NCI-H82 (cell line): Measurements from ENCODE around the gene SOWAHA.

ENCODE experiments used
- DNase-seq: peaks from one replicate; lab custom pipeline; 2025; lab: John Stamatoyannopoulos, UW

SOWAHA gene

GRCh38 chr5:132812781-132813598, at the start of gene SOWAHA:
TSS of gene SOWAHA (plus strand) at chr5:132813302. CDS start at chr5:132813622, 320 bp downstream.
- peak; percentile 62 for DNase-seq

- DNase-seq: no peak
Measured at GRCh38 chr5:132764051-132764450, 49.1 kb upstream of the SOWAHA start.

DNA sequence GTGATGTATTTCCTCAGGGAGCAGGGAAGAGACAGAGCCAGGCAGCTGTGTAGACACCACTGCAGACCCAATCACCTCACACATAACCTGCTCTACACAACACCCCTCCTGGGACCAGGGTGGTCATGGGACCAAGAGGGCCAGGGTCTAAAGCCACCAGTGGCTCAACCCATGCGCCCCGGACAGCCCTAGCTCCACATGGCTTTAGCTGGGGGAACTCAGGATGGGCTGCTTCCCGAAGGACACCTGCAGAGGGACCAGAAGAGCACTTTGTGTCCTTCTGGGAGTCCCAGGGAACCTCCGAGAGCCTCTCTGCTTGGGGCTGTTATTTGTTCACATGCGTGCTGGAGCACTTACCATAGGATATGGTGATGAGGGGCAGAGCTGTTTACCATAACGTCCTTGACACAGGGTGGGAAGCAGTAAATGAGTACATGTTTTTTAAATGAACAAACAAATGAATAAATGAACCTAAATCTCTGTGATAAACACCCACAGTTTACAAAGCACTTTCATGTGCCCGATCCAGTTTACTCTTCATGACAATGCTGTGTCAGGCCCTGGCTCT, 48.3 kb upstream of the SOWAHA start:
- no peak for DNase-seq

DNA sequence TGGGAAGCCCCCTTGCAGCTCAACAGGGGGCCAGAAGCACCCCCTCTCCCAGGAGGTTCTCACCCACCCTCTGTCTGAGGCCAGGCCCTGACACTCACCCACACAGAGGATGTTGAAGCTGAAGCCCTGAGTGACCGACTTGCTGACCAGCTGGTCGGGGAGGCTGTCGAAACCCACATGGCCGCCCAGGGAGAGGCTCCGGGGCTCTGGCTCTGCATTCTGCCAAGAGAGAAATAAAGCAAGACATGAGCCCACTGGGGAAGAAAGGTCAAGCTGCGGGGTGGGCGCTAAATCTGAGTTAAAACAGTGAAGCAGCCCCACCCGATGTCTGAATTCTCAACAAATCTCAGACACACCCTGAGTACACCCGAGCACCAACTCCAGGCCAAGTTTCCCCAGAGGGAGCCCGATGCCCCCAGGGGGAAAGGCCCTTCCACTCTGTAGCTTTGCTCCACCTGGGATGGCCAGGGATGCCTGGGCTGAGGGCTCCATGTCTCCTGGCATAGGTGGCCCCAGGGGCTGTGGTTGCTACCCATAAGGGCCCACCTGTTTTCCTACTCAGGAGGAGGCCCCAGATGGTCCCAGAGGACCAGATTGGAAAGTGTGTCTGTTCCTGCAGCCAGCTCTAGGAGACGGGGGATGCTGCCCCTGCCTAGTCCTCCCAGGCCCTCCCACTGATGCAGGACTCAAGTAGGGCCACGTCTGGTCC, 47.6 kb upstream of the SOWAHA start:
- no peak for DNase-seq

DNA sequence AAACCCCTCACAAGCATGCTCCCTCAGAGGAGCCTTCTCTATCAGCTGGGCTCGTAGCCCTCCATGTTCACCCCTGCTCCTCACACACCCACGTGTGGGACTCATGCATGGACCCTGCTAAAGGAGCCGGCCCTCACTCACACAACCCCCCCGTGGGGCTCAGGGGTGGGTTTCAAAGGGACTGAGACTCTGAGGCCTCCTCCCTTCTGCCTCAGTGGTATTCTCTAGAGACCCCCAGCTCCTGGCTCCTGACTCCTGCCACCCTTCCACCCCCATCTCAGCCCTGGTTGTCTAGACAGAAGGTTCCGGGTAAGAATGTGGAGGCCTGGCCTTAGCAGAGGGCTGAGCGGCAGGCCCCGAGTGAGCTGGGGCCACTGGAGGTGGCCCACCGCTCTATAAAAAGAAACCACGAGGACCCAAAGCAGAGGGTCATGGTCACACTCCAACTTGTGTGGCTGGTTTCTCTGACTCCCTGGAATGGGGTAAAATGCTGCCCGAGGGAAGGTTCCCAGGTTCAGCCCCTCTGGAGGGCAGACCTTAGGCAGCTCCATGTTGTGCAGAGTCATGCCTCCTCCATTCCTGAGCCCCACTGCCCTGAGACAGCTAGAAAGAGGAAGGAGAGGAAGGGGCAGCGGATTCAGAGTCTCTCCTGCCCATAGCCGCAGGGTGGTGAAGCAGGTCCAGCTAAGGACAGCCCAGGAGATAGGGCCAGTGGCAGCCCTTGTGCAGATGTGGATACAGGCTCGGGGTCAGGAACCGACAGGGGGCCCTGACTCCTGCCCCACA, 46.9 kb upstream of the SOWAHA start:
- no peak for DNase-seq

DNA sequence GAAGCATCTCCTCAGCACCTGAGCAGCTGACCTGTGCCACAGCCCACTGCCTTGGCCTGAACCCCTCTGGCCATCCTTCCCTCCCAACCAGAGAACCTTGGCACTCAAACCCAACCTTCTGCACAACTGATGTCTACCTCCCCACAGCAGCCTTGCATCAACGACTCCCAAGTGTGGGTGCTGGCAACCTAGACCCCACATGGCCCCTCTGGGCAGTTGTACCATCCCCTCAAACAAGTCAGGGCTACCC, 46.4 kb upstream of the SOWAHA start:
- DNase-seq: no peak

DNA sequence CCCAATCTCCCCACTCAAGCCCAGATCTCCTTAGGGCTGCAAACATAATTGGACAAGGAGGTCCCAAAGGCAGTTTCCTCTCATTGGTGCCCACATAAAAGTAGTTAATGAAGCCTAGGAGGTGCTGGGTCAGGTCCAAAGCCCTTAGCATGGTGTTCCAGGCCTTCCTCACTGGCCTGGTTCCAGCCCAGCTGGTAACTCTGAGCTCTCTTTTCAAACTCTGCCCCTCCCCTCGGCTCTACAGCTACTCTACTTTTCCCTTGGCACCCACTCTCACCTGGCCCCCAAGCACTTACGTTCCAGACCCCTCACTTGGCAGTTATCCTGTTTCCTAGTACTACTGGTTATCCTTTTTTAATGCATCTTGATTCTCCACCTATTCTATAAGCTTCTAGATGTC, 46.0 kb upstream of the SOWAHA start:
- DNase-seq: no peak

DNA sequence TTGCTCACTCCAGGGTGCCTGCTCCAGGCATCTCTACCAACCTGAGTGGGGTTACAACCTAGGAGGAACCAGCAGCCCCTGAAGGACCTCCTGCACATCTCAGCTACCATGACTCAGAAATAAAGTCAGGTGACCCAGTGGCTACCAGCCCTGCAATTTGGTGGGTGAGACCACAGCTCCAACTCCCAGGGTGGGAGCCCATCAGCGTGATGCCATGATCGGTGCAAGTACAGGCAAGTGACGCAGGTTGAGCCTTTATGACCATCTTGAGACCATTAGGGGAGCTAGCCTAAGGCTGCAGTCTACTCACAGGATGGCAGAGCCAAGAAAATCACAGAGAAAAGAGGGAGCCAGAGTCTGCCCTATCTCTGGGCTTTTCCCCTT, 44.6 kb upstream of the SOWAHA start:
- DNase-seq: no peak

- peak; percentile 58 for DNase-seq
Measured at GRCh38 chr5:132770476-132771159, 42.5 kb upstream of the SOWAHA start.

GRCh38 chr5:132771503-132771998, 41.6 kb upstream of the SOWAHA start:
- no peak for DNase-seq

- DNase-seq: no peak
Measured at GRCh38 chr5:132772291-132773070, 40.6 kb upstream of the SOWAHA start.

- DNase-seq: no peak
Measured at GRCh38 chr5:132773114-132773513, 40.0 kb upstream of the SOWAHA start.

DNA sequence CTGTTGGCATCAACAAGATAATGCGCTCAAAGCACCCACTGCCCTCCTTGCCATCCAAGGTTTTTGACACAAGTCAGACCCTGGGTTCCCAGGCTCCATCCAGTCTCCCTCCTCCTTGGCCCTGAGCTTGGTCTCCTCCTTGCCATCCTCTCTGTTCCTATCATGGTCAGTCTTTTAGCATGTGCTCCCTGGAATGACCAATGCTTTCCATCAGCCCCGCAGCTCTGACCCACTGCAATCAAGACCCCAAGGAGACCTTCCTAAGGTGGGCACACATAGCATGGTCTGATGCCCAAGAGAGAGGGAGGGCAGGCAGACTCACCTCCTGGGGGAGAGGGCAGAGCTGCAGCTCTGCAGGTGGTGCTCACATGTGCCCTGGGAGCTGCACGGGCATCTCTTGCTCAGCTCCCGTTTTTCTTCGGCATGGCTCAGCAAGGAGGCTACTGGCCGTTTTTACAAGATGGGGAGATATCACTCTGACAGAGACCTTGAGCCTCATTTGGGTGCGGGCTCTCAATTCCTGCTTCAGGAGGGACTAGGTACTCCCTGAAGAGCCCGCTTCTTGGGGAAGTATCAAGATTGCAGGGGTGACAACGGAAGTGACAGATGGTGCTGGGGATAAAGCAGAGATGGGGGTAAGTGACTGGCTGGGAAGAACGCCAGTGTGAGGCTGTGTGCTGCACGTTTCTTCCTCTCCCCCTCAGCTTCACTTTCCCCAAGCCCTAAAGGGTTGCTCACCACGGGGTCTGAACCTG, 39.3 kb upstream of the SOWAHA start:
- peak; percentile 74 for DNase-seq

- DNase-seq: no peak
Measured at GRCh38 chr5:132774406-132774805, 38.7 kb upstream of the SOWAHA start.

DNA sequence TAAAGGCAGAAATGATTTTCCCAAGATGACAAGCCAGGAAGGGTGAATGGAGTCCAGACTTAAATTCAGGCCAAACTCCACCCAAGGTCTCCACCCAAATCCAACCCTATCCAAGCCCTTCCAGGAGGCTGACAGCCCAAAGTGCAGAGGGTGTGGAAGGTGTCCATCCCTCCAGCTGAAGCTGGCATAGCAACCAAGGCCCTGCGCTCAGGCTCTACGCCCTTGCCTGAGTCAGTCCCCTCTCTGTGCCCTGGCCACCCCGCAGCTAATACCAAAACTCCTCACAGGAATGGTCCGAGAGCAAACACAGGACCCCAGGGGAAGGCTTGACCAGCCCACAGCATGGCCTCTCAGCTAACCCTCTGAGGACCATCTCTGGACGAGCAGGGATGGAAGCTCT, 38.2 kb upstream of the SOWAHA start:
- DNase-seq: no peak

GRCh38 chr5:132775476-132775961, 37.6 kb upstream of the SOWAHA start:
- peak; percentile 21 for DNase-seq

- DNase-seq: peak; percentile 56
Measured at GRCh38 chr5:132776131-132776937, 36.8 kb upstream of the SOWAHA start.

DNA sequence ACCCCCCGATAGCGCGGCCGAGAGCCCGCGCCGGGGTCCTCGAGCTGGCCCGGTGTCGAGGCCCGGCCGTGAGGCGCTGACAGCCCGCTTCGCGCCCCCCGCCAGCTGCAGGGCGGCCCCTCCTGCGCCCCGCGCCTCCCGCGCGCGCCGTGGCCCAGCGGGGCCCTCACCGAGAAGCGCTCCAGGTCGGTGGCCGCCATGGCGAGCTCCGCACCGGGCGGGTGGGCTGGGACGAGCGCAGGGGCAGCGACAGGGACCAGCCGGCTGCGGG, 36.2 kb upstream of the SOWAHA start:
- peak; percentile 21 for DNase-seq
